Prostate gland (tissue), 2 donors: ENCODE measurements around the gene CNP.

Experiments
- POLR2A ChIP-seq: fragments of 450-650 bp; IDR thresholded peaks from one replicate; pipeline ENCODE4 v1.6.1; 2016; ENCODE audit warnings: antibody characterized with exemption, mild to moderate bottlenecking
- POLR2AphosphoS5 ChIP-seq: sonication (generic); formaldehyde crosslinking; IDR thresholded peaks from one replicate; pipeline ENCODE4 v1.6.1; 2017; ENCODE audit warnings: antibody characterized with exemption
- TF ChIP-seq, protein P1 (sequence below), 4 experiments: fragments of 200-600 bp in 2 of 4; fragments of 450-650 bp in 2 of 4; sonication (generic) in 2 of 4; IDR thresholded peaks; 1 replicate in 3 of 4; 2 replicates in 1 of 4; pipeline ENCODE4 v1.5.1; 2016 to 2019; ENCODE audit warnings: antibody characterized with exemption in 4 of 4, mild to moderate bottlenecking in 2 of 4, moderate library complexity in 2 of 4

DNA sequence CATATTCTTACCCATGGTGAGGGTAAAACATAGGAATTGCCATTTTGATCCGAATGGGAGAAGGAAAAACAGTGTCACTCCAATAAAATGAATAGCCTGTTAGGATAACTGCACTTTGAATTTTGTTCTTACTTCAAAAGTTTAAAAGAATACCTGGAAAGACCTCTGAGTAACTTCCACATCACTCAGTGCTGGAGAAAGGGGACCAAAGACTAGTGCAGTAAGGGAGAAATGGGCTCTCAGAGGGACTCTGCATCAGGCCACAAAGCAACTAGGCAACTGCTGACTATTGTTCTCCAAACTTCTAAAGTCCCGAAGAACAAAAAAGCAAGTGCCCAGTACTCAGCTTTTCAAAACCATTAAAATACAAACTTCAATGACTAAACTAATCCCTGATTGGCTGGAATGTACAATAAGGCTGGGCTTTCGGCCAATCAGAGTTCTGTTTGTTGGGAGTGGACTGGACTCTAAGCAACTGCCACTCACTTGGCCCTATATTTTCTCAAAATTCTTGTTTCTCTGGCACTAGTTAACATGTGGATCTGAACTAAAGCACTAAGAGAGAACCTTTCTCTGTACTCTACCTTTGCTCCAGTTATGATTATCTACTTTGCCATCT is 44.4 kb downstream of the CNP start:
- TF ChIP-seq, protein P1, sequence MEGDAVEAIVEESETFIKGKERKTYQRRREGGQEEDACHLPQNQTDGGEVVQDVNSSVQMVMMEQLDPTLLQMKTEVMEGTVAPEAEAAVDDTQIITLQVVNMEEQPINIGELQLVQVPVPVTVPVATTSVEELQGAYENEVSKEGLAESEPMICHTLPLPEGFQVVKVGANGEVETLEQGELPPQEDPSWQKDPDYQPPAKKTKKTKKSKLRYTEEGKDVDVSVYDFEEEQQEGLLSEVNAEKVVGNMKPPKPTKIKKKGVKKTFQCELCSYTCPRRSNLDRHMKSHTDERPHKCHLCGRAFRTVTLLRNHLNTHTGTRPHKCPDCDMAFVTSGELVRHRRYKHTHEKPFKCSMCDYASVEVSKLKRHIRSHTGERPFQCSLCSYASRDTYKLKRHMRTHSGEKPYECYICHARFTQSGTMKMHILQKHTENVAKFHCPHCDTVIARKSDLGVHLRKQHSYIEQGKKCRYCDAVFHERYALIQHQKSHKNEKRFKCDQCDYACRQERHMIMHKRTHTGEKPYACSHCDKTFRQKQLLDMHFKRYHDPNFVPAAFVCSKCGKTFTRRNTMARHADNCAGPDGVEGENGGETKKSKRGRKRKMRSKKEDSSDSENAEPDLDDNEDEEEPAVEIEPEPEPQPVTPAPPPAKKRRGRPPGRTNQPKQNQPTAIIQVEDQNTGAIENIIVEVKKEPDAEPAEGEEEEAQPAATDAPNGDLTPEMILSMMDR (IDR thresholded peaks at IDR 0.05), result no peak
- TF ChIP-seq POLR2A (no peak), POLR2AphosphoS5 (no peak)
